HepG2 (cell line): ENCODE measurements around the gene ZNF37A. TPM values are rescaled to one million over a fixed set of nuclear protein-coding genes. Genes with fewer than 3 reads are reported as not detected.

ENCODE experiments used
- ARNT2 ChIP-seq: sonication (generic); formaldehyde crosslinking; IDR thresholded peaks from 2 replicates; pipeline ENCODE4 v1.8.0; 2022; ENCODE audit warnings: mild to moderate bottlenecking, low read depth, missing genetic modification reagents, moderate library complexity
- ATM ChIP-seq: fragments of 450-650 bp; IDR thresholded peaks from 2 replicates; pipeline ENCODE4 v1.7.1; 2017; ENCODE audit warnings: mild to moderate bottlenecking, borderline replicate concordance
- CBX1 ChIP-seq: IDR thresholded peaks from one replicate; pipeline ENCODE4 v1.6.1; 2016; ENCODE audit warnings: antibody characterized with exemption, low read depth
- DNMT3B ChIP-seq: conservative IDR thresholded peaks from 2 replicates; pipeline ENCODE4 v1.6.1; 2016; ENCODE audit warnings: missing biosample characterization, control low read depth
- FOXK1 ChIP-seq: sonication (generic); formaldehyde crosslinking; IDR thresholded peaks from 2 replicates; pipeline ENCODE4 v1.4.0; 2020; ENCODE audit warnings: low read depth, missing genetic modification reagents, borderline replicate concordance
- HIVEP1 ChIP-seq: sonication (generic); formaldehyde crosslinking; IDR thresholded peaks from 2 replicates; pipeline ENCODE4 v1.4.0; 2020; ENCODE audit warnings: mild to moderate bottlenecking, missing genetic modification reagents
- KDM5A ChIP-seq: fragments of 200-600 bp; sonication (generic); IDR thresholded peaks from 2 replicates; pipeline ENCODE4 v1.7.0; 2018; ENCODE audit warnings: antibody characterized with exemption, mild to moderate bottlenecking, low read length, borderline replicate concordance
- NR2C2 ChIP-seq: sonication (generic); formaldehyde crosslinking; IDR thresholded peaks from 2 replicates; pipeline ENCODE4 v1.4.0; 2020; ENCODE audit warnings: missing genetic modification reagents, mild to moderate bottlenecking, moderate library complexity, borderline replicate concordance
- RBFOX2 ChIP-seq: fragments of 200-400 bp; formaldehyde crosslinking; IDR thresholded peaks from 2 replicates; pipeline ENCODE4 v1.6.1; 2017; ENCODE audit warnings: low read depth, mild to moderate bottlenecking, low read length
- SALL1 ChIP-seq: sonication (generic); formaldehyde crosslinking; IDR thresholded peaks from 2 replicates; pipeline ENCODE4 v1.8.0; 2022; ENCODE audit warnings: mild to moderate bottlenecking, missing genetic modification reagents
- SALL2 ChIP-seq: sonication (generic); formaldehyde crosslinking; IDR thresholded peaks from 2 replicates; pipeline ENCODE4 v1.8.1; 2023; ENCODE audit warnings: mild to moderate bottlenecking, missing genetic modification reagents, inconsistent platforms
- TAF15 ChIP-seq: fragments of 200-400 bp; formaldehyde crosslinking; IDR thresholded peaks from one replicate; pipeline ENCODE4 v1.6.1; 2018; ENCODE audit warnings: mild to moderate bottlenecking, low read depth, low read length; ENCODE audit not compliant: poor library complexity, severe bottlenecking
- TARDBP ChIP-seq: sonication (generic); formaldehyde crosslinking; IDR thresholded peaks from 2 replicates; pipeline ENCODE4 v1.8.0; 2022; ENCODE audit warnings: mild to moderate bottlenecking, missing genetic modification reagents
- TEAD3 ChIP-seq: optimal IDR thresholded peaks from 2 replicates; pipeline ENCODE3; 2016; ENCODE audit warnings: borderline replicate concordance
- ZNF30 ChIP-seq: sonication (generic); formaldehyde crosslinking; IDR thresholded peaks from 2 replicates; pipeline ENCODE4 v1.5.0; 2020; ENCODE audit warnings: mild to moderate bottlenecking, missing genetic modification reagents
- ZNF7 ChIP-seq: IDR thresholded peaks from 2 replicates; pipeline ENCODE4 v1.6.1; 2016; ENCODE audit warnings: missing biosample characterization, missing genetic modification reagents
- ZNF724P ChIP-seq: sonication (generic); formaldehyde crosslinking; IDR thresholded peaks from 2 replicates; pipeline ENCODE4 v1.8.0; 2022; ENCODE audit warnings: missing genetic modification reagents, borderline replicate concordance
- polyA plus RNA-seq, 8 experiments: library from polyadenylated mRNA; depleted of rRNA in 3 of 8; stranded (reverse) in 7 of 8; unstranded in 1 of 8; fragments of >200 nt; fragmentation: Illumina TruSeq in 4 of 8; extraction: Trizol in 4 of 8; gene quantifications; 2 replicates each; pipeline versions ENCODE4 v1.2.1 to v1.2.3, GENCODE V29; 2011 to 2016; ENCODE audit warnings: low read depth in 4 of 8, missing spikeins in 1 of 8, mixed read lengths in 1 of 8; ENCODE audit not compliant: insufficient read depth in 1 of 8
- total RNA-seq, 5 experiments: library from RNA; depleted of rRNA; stranded (reverse); fragments of >200 nt; fragmentation: Illumina TruSeq; extraction: Trizol; gene quantifications; 2 replicates each; pipeline ENCODE4 v1.2.3, GENCODE V29; 2016; ENCODE audit warnings: low read depth in 1 of 5
- TF ChIP-seq, protein P1 (sequence below): IDR thresholded peaks from 2 replicates; pipeline ENCODE4 v1.6.1; 2016; ENCODE audit warnings: missing compliant biosample characterization, missing genetic modification reagents, borderline replicate concordance
- TF ChIP-seq, protein P2 (sequence below): sonication (generic); formaldehyde crosslinking; conservative IDR thresholded peaks from 2 replicates; pipeline ENCODE4 v1.4.0; 2020; ENCODE audit warnings: mild to moderate bottlenecking, missing genetic modification reagents, moderate library complexity
- TF ChIP-seq, protein P3 (sequence below): sonication (generic); formaldehyde crosslinking; IDR thresholded peaks from 2 replicates; pipeline ENCODE4 v1.8.0; 2022; ENCODE audit warnings: mild to moderate bottlenecking, missing genetic modification reagents
- TF ChIP-seq, protein P4 (sequence below): sonication (generic); formaldehyde crosslinking; IDR thresholded peaks from 2 replicates; pipeline ENCODE4 v1.8.1; 2023; ENCODE audit warnings: mild to moderate bottlenecking, inconsistent platforms, moderate library complexity, missing genetic modification reagents, borderline replicate concordance
- TF ChIP-seq, protein P5 (sequence below): sonication (generic); formaldehyde crosslinking; conservative IDR thresholded peaks from 2 replicates; pipeline ENCODE4 v1.8.0; 2022; ENCODE audit warnings: mild to moderate bottlenecking, moderate library complexity, missing genetic modification reagents

The ZNF37A gene
- total and polyA plus RNA-seq, 2 of the 13 experiments (the other 11 are each of a cell fraction or from before 2014, with no cell fraction given) = 8.0 to 12.6 TPM

DNA sequence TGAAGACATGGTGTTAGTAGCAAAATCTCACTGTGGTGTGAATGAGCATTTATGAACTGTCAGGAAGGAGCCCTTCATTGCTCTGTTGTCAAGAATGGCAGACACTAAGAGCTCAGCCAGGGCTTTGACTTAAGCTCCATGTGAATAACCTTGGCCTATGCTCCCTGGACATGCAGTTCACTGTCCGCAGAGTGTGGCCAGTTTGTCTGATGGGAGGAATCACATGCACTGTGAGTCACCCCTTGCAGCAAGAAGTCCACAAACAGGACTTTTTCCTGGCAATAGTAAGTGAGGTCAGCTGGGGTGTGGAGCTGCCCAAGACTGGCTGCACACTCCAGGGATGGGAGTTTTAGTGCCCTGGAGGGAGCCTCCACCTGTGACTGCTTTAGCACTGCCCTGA lies 49.5 kb downstream of the ZNF37A start (continued):
- TF ChIP-seq KDM5A (no peak), TEAD3 (CRISPR knock-in tag) (peak; percentile 51), ZNF724P (CRISPR knock-in tag) (no peak), RBFOX2 (no peak), CBX1 (no peak), ATM (no peak), ARNT2 (CRISPR knock-in tag) (no peak), FOXK1 (no peak), HIVEP1 (CRISPR knock-in tag) (no peak), DNMT3B (CRISPR knock-in tag) (0 out of 2 replicates have a peak, but pooled peaks have one; percentile 64), SALL2 (CRISPR knock-in tag) (no peak), ZNF7 (CRISPR knock-in tag) (peak; percentile 85; the same call in 1 of the 2 replicates), TAF15 (no peak), SALL1 (CRISPR knock-in tag) (peak; percentile 87), TARDBP (0 out of 2 replicates have a peak, but pooled peaks have one; percentile 37), NR2C2 (CRISPR knock-in tag) (no peak), ZNF30 (CRISPR knock-in tag) (no peak)
- TF ChIP-seq, protein P1, sequence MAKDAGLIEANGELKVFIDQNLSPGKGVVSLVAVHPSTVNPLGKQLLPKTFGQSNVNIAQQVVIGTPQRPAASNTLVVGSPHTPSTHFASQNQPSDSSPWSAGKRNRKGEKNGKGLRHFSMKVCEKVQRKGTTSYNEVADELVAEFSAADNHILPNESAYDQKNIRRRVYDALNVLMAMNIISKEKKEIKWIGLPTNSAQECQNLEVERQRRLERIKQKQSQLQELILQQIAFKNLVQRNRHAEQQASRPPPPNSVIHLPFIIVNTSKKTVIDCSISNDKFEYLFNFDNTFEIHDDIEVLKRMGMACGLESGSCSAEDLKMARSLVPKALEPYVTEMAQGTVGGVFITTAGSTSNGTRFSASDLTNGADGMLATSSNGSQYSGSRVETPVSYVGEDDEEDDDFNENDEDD (CRISPR knock-in tag) = no peak
- TF ChIP-seq, protein P2, sequence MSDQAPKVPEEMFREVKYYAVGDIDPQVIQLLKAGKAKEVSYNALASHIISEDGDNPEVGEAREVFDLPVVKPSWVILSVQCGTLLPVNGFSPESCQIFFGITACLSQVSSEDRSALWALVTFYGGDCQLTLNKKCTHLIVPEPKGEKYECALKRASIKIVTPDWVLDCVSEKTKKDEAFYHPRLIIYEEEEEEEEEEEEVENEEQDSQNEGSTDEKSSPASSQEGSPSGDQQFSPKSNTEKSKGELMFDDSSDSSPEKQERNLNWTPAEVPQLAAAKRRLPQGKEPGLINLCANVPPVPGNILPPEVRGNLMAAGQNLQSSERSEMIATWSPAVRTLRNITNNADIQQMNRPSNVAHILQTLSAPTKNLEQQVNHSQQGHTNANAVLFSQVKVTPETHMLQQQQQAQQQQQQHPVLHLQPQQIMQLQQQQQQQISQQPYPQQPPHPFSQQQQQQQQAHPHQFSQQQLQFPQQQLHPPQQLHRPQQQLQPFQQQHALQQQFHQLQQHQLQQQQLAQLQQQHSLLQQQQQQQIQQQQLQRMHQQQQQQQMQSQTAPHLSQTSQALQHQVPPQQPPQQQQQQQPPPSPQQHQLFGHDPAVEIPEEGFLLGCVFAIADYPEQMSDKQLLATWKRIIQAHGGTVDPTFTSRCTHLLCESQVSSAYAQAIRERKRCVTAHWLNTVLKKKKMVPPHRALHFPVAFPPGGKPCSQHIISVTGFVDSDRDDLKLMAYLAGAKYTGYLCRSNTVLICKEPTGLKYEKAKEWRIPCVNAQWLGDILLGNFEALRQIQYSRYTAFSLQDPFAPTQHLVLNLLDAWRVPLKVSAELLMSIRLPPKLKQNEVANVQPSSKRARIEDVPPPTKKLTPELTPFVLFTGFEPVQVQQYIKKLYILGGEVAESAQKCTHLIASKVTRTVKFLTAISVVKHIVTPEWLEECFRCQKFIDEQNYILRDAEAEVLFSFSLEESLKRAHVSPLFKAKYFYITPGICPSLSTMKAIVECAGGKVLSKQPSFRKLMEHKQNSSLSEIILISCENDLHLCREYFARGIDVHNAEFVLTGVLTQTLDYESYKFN = peak; percentile 66
- TF ChIP-seq, protein P3, sequence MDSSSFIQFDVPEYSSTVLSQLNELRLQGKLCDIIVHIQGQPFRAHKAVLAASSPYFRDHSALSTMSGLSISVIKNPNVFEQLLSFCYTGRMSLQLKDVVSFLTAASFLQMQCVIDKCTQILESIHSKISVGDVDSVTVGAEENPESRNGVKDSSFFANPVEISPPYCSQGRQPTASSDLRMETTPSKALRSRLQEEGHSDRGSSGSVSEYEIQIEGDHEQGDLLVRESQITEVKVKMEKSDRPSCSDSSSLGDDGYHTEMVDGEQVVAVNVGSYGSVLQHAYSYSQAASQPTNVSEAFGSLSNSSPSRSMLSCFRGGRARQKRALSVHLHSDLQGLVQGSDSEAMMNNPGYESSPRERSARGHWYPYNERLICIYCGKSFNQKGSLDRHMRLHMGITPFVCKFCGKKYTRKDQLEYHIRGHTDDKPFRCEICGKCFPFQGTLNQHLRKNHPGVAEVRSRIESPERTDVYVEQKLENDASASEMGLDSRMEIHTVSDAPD (CRISPR knock-in tag) = no peak
- TF ChIP-seq, protein P4, sequence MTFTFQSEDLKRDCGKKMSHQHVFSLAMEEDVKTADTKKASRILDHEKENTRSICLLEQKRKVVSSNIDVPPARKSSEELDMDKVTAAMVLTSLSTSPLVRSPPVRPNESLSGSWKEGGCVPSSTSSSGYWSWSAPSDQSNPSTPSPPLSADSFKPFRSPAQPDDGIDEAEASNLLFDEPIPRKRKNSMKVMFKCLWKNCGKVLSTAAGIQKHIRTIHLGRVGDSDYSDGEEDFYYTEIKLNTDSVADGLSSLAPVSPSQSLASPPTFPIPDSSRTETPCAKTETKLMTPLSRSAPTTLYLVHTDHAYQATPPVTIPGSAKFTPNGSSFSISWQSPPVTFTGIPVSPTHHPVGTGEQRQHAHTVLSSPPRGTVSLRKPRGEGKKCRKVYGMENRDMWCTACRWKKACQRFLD (CRISPR knock-in tag) = no peak
- TF ChIP-seq, protein P5, sequence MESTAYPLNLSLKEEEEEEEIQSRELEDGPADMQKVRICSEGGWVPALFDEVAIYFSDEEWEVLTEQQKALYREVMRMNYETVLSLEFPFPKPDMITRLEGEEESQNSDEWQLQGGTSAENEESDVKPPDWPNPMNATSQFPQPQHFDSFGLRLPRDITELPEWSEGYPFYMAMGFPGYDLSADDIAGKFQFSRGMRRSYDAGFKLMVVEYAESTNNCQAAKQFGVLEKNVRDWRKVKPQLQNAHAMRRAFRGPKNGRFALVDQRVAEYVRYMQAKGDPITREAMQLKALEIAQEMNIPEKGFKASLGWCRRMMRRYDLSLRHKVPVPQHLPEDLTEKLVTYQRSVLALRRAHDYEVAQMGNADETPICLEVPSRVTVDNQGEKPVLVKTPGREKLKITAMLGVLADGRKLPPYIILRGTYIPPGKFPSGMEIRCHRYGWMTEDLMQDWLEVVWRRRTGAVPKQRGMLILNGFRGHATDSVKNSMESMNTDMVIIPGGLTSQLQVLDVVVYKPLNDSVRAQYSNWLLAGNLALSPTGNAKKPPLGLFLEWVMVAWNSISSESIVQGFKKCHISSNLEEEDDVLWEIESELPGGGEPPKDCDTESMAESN (CRISPR knock-in tag) = 0 out of 2 replicates have a peak, but pooled peaks have one; percentile 31
